ENCODE data around the gene AFAP1L1. TPM values are rescaled to one million over a fixed set of nuclear protein-coding genes. Genes with fewer than 3 reads are reported as not detected.

The AFAP1L1 gene
- total RNA-seq, 1 experiment from 2014 or later = 15.2 TPM

GRCh38 chr5:149360272-149360671 is 88.6 kb downstream of the AFAP1L1 start:
- BruUV-seq (replicated peaks) = no TSS peak
- ATAC-seq (no peak), DNase-seq (ENCODE audit: low read depth, low spot score) (no peak)
- no peak overlapping the region for H3K4me3 ChIP-seq (ENCODE audit: low read depth in 2 of 2, low read length in 2 of 2)
- intact Hi-C loops (cut with micrococcal nuclease; ENCODE audit: unreplicated experiment) = no loop called here
- ChIA-PET POLR2A (no interaction called here), CTCF (no interaction called here)
- in situ Hi-C loops (cut with HindIII; ENCODE audit: low pct_unique_long_range_greater_than_20kb, low sequenced_read_pairs) = no loop called here
- H3K36me3 ChIP-seq (ENCODE audit: control insufficient read depth, insufficient read depth, low read length) = no peaks in the 10 kb centered on the region
- TF ChIP-seq TCF7L2 (IDR thresholded peaks at IDR 0.05; ENCODE audit: low read depth, low read length) (no peak), SIN3A (IDR thresholded peaks at IDR 0.05; ENCODE audit: borderline replicate concordance, insufficient read depth, low read depth, low read length) (no peak), CTCF (IDR thresholded peaks at IDR 0.05) (no peak), REST (IDR thresholded peaks at IDR 0.05; ENCODE audit: insufficient read depth in 1 of 2, low read depth in 2 of 2, low read length in 1 of 2) (no peak), POLR2AphosphoS5 (IDR thresholded peaks at IDR 0.05; ENCODE audit: low read depth, low read length) (no peak)
- H3K4me1 ChIP-seq (ENCODE audit: control insufficient read depth, insufficient read depth, low read length) = peaks cover 10% of the 10 kb centered on the region
- H3K27ac ChIP-seq (ENCODE audit: low read length) = no peak overlapping the region
- H3K27me3 ChIP-seq (ENCODE audit: control insufficient read depth, insufficient read depth, low read length) = no peaks in the 10 kb centered on the region
- no peaks in the 10 kb centered on the region for H3K9me3 ChIP-seq (ENCODE audit: control insufficient read depth, insufficient read depth, low read depth, low read length)

GRCh38 chr5:149362541-149362940 is 90.9 kb downstream of the AFAP1L1 start:
- H3K36me3 ChIP-seq (ENCODE audit: control insufficient read depth, insufficient read depth, low read length) = no peaks in the 10 kb centered on the region
- ATAC-seq (no peak), DNase-seq (ENCODE audit: low read depth, low spot score) (no peak)
- POLR2A ChIA-PET = interaction anchor here (1.4 kb wide), 1 partner anchor 17 kb away, joined by 4 read pairs; the partner anchor contains the start of gene GRPEL2
- CTCF ChIA-PET = no interaction called here
- H3K27ac ChIP-seq (ENCODE audit: low read length) = no peak overlapping the region
- no TSS peak for BruUV-seq (replicated peaks)
- in situ Hi-C loops (cut with HindIII; ENCODE audit: low pct_unique_long_range_greater_than_20kb, low sequenced_read_pairs) (no loop called here), intact Hi-C loops (cut with micrococcal nuclease; ENCODE audit: unreplicated experiment) (no loop called here)
- peaks cover 6% of the 10 kb centered on the region for H3K4me1 ChIP-seq (ENCODE audit: control insufficient read depth, insufficient read depth, low read length)
- TF ChIP-seq SIN3A (IDR thresholded peaks at IDR 0.05; ENCODE audit: borderline replicate concordance, insufficient read depth, low read depth, low read length) (no peak), POLR2AphosphoS5 (IDR thresholded peaks at IDR 0.05; ENCODE audit: low read depth, low read length) (no peak), TCF7L2 (IDR thresholded peaks at IDR 0.05; ENCODE audit: low read depth, low read length) (no peak), CTCF (IDR thresholded peaks at IDR 0.05) (no peak), REST (IDR thresholded peaks at IDR 0.05; ENCODE audit: insufficient read depth in 1 of 2, low read depth in 2 of 2, low read length in 1 of 2) (no peak)
- H3K9me3 ChIP-seq (ENCODE audit: control insufficient read depth, insufficient read depth, low read depth, low read length) = no peaks in the 10 kb centered on the region
- H3K4me3 ChIP-seq (ENCODE audit: low read depth in 2 of 2, low read length in 2 of 2) = no peak overlapping the region
- no peaks in the 10 kb centered on the region for H3K27me3 ChIP-seq (ENCODE audit: control insufficient read depth, insufficient read depth, low read length)
